ENCODE results near the gene DDO. TPM values are rescaled to one million over a fixed set of nuclear protein-coding genes. Genes with fewer than 3 reads are reported as not detected.
A peak's percentile ranks its signal among the peaks of the same experiment; 100 is the strongest.

DDO gene
- total and polyA plus RNA-seq, 2 experiments from 2014 or later, result 0.10 TPM; not detected in 1

GRCh38 chr6:110356778-110357177 lies 58.6 kb downstream of the DDO start (continued):
- TF ChIP-seq ETS1 (IDR thresholded peaks at IDR 0.05) (no peak), REST (IDR thresholded peaks at IDR 0.05; ENCODE audit: unreplicated experiment) (no peak), NANOG (IDR thresholded peaks at IDR 0.05; ENCODE audit: borderline replicate concordance) (no peak), ZNF114 (CRISPR knock-in tag; IDR thresholded peaks at IDR 0.05) (no peak), POLR2AphosphoS5 (IDR thresholded peaks at IDR 0.05; ENCODE audit: low read depth) (no peak), EZH2 (IDR thresholded peaks at IDR 0.05; ENCODE audit: low read depth, unreplicated experiment) (no peak), ZNF331 (CRISPR knock-in tag; IDR thresholded peaks at IDR 0.05; ENCODE audit: low read depth) (no peak), STAT1 (IDR thresholded peaks at IDR 0.05; ENCODE audit: unreplicated experiment) (no peak), JUNB (IDR thresholded peaks at IDR 0.05; ENCODE audit: unreplicated experiment) (no peak), CTCF (conservative IDR thresholded peaks at IDR 0.05; ENCODE audit: low read depth in 2 of 2) (no peak), CREB1 (CRISPR knock-in tag; IDR thresholded peaks at IDR 0.05; ENCODE audit: low read depth) (no peak), EZH2phosphoT487 (IDR thresholded peaks at IDR 0.05; ENCODE audit: unreplicated experiment) (no peak)

GRCh38 chr6:110355727-110356126 lies 59.6 kb downstream of the DDO start:
- Histone ChIP-seq H3K4me2 (peak overlapping the region; percentile 62), H3K4me1 (ENCODE audit: insufficient read depth) (peaks cover 58% of the 10 kb centered on the region), H3K9me2 (ENCODE audit: insufficient read depth) (no peaks in the 10 kb centered on the region), H4K20me1 (replicated peaks; ENCODE audit: insufficient read depth) (no peaks in the 10 kb centered on the region), H3K27ac (ENCODE audit: low read depth) (no peak overlapping the region), H3K36me3 (ENCODE audit: insufficient read depth) (no peaks in the 10 kb centered on the region), H3K27me3 (ENCODE audit: insufficient read depth) (peaks cover 48% of the 10 kb centered on the region), H3K4me3 (no peak overlapping the region), H2AFZ (no peak overlapping the region), H3F3A (replicated peaks; ENCODE audit: low read depth) (no peaks in the 10 kb centered on the region), H3K79me2 (replicated peaks; ENCODE audit: insufficient read depth) (no peaks in the 10 kb centered on the region)
- H3K27me3 Mint-ChIP-seq (ENCODE audit: insufficient read depth, low read depth, poor library complexity), result peaks cover 37% of the 10 kb centered on the region
- no peaks in the 10 kb centered on the region; the same call in 2 of the 3 replicates for H3K36me3 Mint-ChIP-seq (ENCODE audit: low read depth)
- H3K27ac Mint-ChIP-seq, result no peak overlapping the region
- ATAC-seq (peak; percentile 58), DNase-seq (ENCODE audit: low spot score) (peak; percentile 55)
- no peak overlapping the region; the same call in 2 of the 3 replicates for H3K4me3 Mint-ChIP-seq
- H3K4me1 Mint-ChIP-seq, result peaks cover 57% of the 10 kb centered on the region
- no peak for TF ChIP-seq CTCF (conservative IDR thresholded peaks at IDR 0.05; ENCODE audit: low read depth in 2 of 2)
- no peaks in the 10 kb centered on the region for H3K9me3 Mint-ChIP-seq
